HepG2 (cell line): ENCODE data around the gene KIF22. TPM values are rescaled to one million over a fixed set of nuclear protein-coding genes. Genes with fewer than 3 reads are reported as not detected.

Experiments
- ASH2L ChIP-seq: fragments of 300-600, 200-600 bp; sonication (generic); IDR thresholded peaks from 2 replicates; pipeline ENCODE4 v1.7.0; 2017; ENCODE audit warnings: low read depth, mild to moderate bottlenecking, moderate library complexity, mixed read lengths, low read length; ENCODE audit not compliant: insufficient read length
- BORCS8-MEF2B ChIP-seq: sonication (generic); formaldehyde crosslinking; IDR thresholded peaks from 2 replicates; pipeline ENCODE4 v1.8.0; 2022; ENCODE audit warnings: mild to moderate bottlenecking, missing genetic modification reagents
- EZH2 ChIP-seq: conservative IDR thresholded peaks from 2 replicates; pipeline ENCODE4 v1.6.1; 2012; ENCODE audit warnings: mild to moderate bottlenecking, low read depth, low read length, moderate library complexity
- FOXC1 ChIP-seq: sonication (generic); formaldehyde crosslinking; IDR thresholded peaks from 2 replicates; pipeline ENCODE4 v1.8.0; 2022; ENCODE audit warnings: mild to moderate bottlenecking, missing genetic modification reagents, borderline replicate concordance
- HNRNPUL1 ChIP-seq: fragments of 200-400 bp; formaldehyde crosslinking; IDR thresholded peaks from 2 replicates; pipeline ENCODE4 v1.6.1; 2017; ENCODE audit warnings: low read depth, mild to moderate bottlenecking, low read length, moderate library complexity
- HOXD1 ChIP-seq: sonication (generic); formaldehyde crosslinking; IDR thresholded peaks from 2 replicates; pipeline ENCODE4 v1.5.0; 2020; ENCODE audit warnings: missing genetic modification reagents
- KDM5B ChIP-seq: sonication (generic); formaldehyde crosslinking; IDR thresholded peaks from 2 replicates; pipeline ENCODE4 v1.4.0; 2020; ENCODE audit warnings: missing genetic modification reagents, mild to moderate bottlenecking, borderline replicate concordance
- MBD4 ChIP-seq: IDR thresholded peaks from 2 replicates; pipeline ENCODE4 v1.6.1; 2012; ENCODE audit warnings: low read length, inconsistent platforms, borderline replicate concordance
- MLX ChIP-seq: IDR thresholded peaks from 2 replicates; pipeline ENCODE4 v1.6.1; 2016
- NFE2L1 ChIP-seq: sonication (generic); formaldehyde crosslinking; IDR thresholded peaks from 2 replicates; pipeline ENCODE4 v1.4.0; 2020; ENCODE audit warnings: missing genetic modification reagents, mild to moderate bottlenecking, borderline replicate concordance
- RFXANK ChIP-seq: IDR thresholded peaks from 2 replicates; pipeline ENCODE4 v1.6.1; 2016
- SOX13 ChIP-seq, 3 experiments: fragments of 450-650 bp in 1 of 3; sonication (generic) in 1 of 3; formaldehyde crosslinking in 1 of 3; IDR thresholded peaks in 2 of 3; conservative IDR thresholded peaks in 1 of 3; 2 replicates each; pipeline versions ENCODE4 v1.5.0 to v1.6.1; 2016 to 2020; ENCODE audit warnings: antibody characterized with exemption in 1 of 3, mild to moderate bottlenecking in 1 of 3, missing compliant biosample characterization in 1 of 3, missing genetic modification reagents in 1 of 3, moderate library complexity in 1 of 3
- SP1 ChIP-seq, 2 experiments: fragments of 450-650 bp in 1 of 2; sonication (generic) in 1 of 2; formaldehyde crosslinking in 1 of 2; IDR thresholded peaks; 2 replicates each; pipeline versions ENCODE4 v1.4.0 to v1.6.1; 2016 to 2020; ENCODE audit warnings: missing genetic modification reagents in 1 of 2
- TCF12 ChIP-seq, 2 experiments: fragments of 450-650 bp in 1 of 2; sonication (generic) in 1 of 2; formaldehyde crosslinking in 1 of 2; IDR thresholded peaks; 2 replicates each; pipeline versions ENCODE4 v1.6.1 to v1.8.0; 2017 to 2022; ENCODE audit warnings: antibody characterized with exemption in 1 of 2, mild to moderate bottlenecking in 1 of 2, missing genetic modification reagents in 1 of 2, moderate library complexity in 1 of 2
- TRIM24 ChIP-seq: sonication (generic); formaldehyde crosslinking; IDR thresholded peaks from 2 replicates; pipeline ENCODE4 v1.8.0; 2022; ENCODE audit warnings: mild to moderate bottlenecking, missing genetic modification reagents
- ZFP62 ChIP-seq: sonication (generic); formaldehyde crosslinking; IDR thresholded peaks from 2 replicates; pipeline ENCODE4 v1.4.0; 2020; ENCODE audit warnings: missing genetic modification reagents
- ZKSCAN1 ChIP-seq: fragments of 150-350 bp; IDR thresholded peaks from 2 replicates; pipeline ENCODE4 v1.6.1; 2014; ENCODE audit warnings: low read length
- ZMYM3 ChIP-seq: sonication (generic); formaldehyde crosslinking; IDR thresholded peaks from 2 replicates; pipeline ENCODE4 v1.5.1; 2020; ENCODE audit warnings: mild to moderate bottlenecking, missing genetic modification reagents
- ZNF143 ChIP-seq: sonication (generic); formaldehyde crosslinking; IDR thresholded peaks from 2 replicates; pipeline ENCODE4 v1.4.0; 2020; ENCODE audit warnings: missing genetic modification reagents
- ZNF44 ChIP-seq: sonication (generic); formaldehyde crosslinking; IDR thresholded peaks from 2 replicates; pipeline ENCODE4 v1.5.1; 2020; ENCODE audit warnings: mild to moderate bottlenecking, missing genetic modification reagents
- ZNF572 ChIP-seq: sonication (generic); formaldehyde crosslinking; IDR thresholded peaks from 2 replicates; pipeline ENCODE4 v1.5.1; 2020; ENCODE audit warnings: mild to moderate bottlenecking, missing genetic modification reagents
- ZNF580 ChIP-seq: IDR thresholded peaks from 2 replicates; pipeline ENCODE4 v1.6.1; 2016; ENCODE audit warnings: low read depth, borderline replicate concordance
- ZNF879 ChIP-seq: sonication (generic); formaldehyde crosslinking; IDR thresholded peaks from 2 replicates; pipeline ENCODE4 v1.8.1; 2023; ENCODE audit warnings: missing genetic modification reagents
- polyA plus RNA-seq, 8 experiments: library from polyadenylated mRNA; depleted of rRNA in 3 of 8; stranded (reverse) in 7 of 8; unstranded in 1 of 8; fragments of >200 nt; fragmentation: Illumina TruSeq in 4 of 8; extraction: Trizol in 4 of 8; gene quantifications; 2 replicates each; pipeline versions ENCODE4 v1.2.1 to v1.2.3, GENCODE V29; 2011 to 2016; ENCODE audit warnings: low read depth in 4 of 8, missing spikeins in 1 of 8, mixed read lengths in 1 of 8; ENCODE audit not compliant: insufficient read depth in 1 of 8
- total RNA-seq, 5 experiments: library from RNA; depleted of rRNA; stranded (reverse); fragments of >200 nt; fragmentation: Illumina TruSeq; extraction: Trizol; gene quantifications; 2 replicates each; pipeline ENCODE4 v1.2.3, GENCODE V29; 2016; ENCODE audit warnings: low read depth in 1 of 5
- TF ChIP-seq, protein P1 (sequence below): sonication (generic); formaldehyde crosslinking; IDR thresholded peaks from 2 replicates; pipeline ENCODE4 v1.8.0; 2022; ENCODE audit warnings: mild to moderate bottlenecking, missing genetic modification reagents, borderline replicate concordance
- TF ChIP-seq, protein P2 (sequence below): sonication (generic); formaldehyde crosslinking; conservative IDR thresholded peaks from 2 replicates; pipeline ENCODE4 v1.4.0; 2020; ENCODE audit warnings: mild to moderate bottlenecking, missing genetic modification reagents, moderate library complexity

Gene KIF22
- total and polyA plus RNA-seq, 2 of the 13 experiments (the other 11 are each of a cell fraction or from before 2014, with no cell fraction given), result 95.8 to 118 TPM

DNA sequence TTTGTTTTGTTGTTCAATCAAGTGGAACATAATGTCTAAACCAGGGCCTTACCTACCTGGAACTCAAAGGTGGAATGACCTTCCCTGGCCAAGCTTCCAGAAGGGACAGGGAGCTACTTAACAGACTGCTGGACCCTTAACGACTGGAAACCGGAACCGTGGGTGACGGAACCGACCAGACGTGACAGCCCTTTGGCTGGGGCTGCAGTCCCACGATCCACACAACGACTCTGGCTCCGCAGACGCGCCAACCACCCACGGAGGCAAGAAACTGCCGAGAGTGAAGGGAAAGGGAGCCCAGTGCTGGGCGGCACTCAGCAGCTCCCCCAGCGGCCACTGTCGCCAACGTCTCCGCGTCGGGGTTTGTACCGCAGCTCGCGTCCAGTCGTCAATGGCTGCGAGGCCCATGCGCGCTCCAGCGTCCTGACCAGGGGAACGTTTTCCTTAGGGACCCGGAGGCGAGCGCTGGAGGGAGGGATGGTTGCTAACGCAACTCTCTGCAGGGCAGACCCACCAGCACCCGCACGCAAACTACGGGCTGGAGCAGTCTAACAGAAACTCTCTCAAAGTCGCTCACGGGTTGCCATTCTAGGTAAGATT lies 5.5 kb upstream of the KIF22 start (continued):
- TF ChIP-seq HNRNPUL1, result no peak
- no peak for TF ChIP-seq ZNF879
- no peak for TF ChIP-seq ZNF572 (CRISPR knock-in tag)
- no peak for TF ChIP-seq SP1 (IDR thresholded peaks at IDR 0.05)
- TF ChIP-seq SP1 (CRISPR knock-in tag; IDR thresholded peaks at IDR 0.05), result peak; percentile 60
- TF ChIP-seq TCF12 (IDR thresholded peaks at IDR 0.05), result no peak
- TF ChIP-seq TCF12 (CRISPR knock-in tag; IDR thresholded peaks at IDR 0.05), result no peak
- TF ChIP-seq, protein P1, sequence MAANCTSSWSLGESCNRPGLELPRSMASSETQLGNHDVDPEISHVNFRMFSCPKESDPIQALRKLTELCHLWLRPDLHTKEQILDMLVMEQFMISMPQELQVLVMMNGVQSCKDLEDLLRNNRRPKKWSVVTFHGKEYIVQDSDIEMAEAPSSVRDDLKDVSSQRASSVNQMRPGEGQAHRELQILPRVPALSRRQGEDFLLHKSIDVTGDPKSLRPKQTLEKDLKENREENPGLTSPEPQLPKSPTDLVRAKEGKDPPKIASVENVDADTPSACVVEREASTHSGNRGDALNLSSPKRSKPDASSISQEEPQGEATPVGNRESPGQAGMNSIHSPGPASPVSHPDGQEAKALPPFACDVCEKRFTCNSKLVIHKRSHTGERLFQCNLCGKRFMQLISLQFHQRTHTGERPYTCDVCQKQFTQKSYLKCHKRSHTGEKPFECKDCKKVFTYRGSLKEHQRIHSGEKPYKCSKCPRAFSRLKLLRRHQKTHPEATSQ (CRISPR knock-in tag), result no peak
- TF ChIP-seq ASH2L, result no peak
- TF ChIP-seq NFE2L1 (CRISPR knock-in tag), result no peak
- TF ChIP-seq SOX13 (IDR thresholded peaks at IDR 0.05), result no peak
- TF ChIP-seq SOX13 (CRISPR knock-in tag; conservative IDR thresholded peaks at IDR 0.05 in 1 of 2, IDR thresholded peaks at IDR 0.05 in 1 of 2), result peak in 1 of 2 experiments; percentile 43; a peak in 2 of 4 replicates
- TF ChIP-seq ZNF143 (CRISPR knock-in tag), result no peak
- no peak for TF ChIP-seq RFXANK (CRISPR knock-in tag)
- TF ChIP-seq BORCS8-MEF2B (CRISPR knock-in tag), result no peak
- TF ChIP-seq FOXC1 (CRISPR knock-in tag), result peak; percentile 67
- peak; percentile 90 for TF ChIP-seq ZMYM3 (CRISPR knock-in tag)
- TF ChIP-seq KDM5B (CRISPR knock-in tag), result peak; percentile 67; the same call in 1 of the 2 replicates
- 0 out of 2 replicates have a peak, but pooled peaks have one; percentile 15 for TF ChIP-seq ZKSCAN1
- TF ChIP-seq ZNF44 (CRISPR knock-in tag), result peak; percentile 86
- peak; percentile 36; the same call in 1 of the 2 replicates for TF ChIP-seq MLX (CRISPR knock-in tag)
- no peak for TF ChIP-seq TRIM24 (CRISPR knock-in tag)
- TF ChIP-seq HOXD1 (CRISPR knock-in tag), result no peak
- peak; percentile 85; the same call in 1 of the 2 replicates for TF ChIP-seq ZNF580 (CRISPR knock-in tag)
- TF ChIP-seq, protein P2, sequence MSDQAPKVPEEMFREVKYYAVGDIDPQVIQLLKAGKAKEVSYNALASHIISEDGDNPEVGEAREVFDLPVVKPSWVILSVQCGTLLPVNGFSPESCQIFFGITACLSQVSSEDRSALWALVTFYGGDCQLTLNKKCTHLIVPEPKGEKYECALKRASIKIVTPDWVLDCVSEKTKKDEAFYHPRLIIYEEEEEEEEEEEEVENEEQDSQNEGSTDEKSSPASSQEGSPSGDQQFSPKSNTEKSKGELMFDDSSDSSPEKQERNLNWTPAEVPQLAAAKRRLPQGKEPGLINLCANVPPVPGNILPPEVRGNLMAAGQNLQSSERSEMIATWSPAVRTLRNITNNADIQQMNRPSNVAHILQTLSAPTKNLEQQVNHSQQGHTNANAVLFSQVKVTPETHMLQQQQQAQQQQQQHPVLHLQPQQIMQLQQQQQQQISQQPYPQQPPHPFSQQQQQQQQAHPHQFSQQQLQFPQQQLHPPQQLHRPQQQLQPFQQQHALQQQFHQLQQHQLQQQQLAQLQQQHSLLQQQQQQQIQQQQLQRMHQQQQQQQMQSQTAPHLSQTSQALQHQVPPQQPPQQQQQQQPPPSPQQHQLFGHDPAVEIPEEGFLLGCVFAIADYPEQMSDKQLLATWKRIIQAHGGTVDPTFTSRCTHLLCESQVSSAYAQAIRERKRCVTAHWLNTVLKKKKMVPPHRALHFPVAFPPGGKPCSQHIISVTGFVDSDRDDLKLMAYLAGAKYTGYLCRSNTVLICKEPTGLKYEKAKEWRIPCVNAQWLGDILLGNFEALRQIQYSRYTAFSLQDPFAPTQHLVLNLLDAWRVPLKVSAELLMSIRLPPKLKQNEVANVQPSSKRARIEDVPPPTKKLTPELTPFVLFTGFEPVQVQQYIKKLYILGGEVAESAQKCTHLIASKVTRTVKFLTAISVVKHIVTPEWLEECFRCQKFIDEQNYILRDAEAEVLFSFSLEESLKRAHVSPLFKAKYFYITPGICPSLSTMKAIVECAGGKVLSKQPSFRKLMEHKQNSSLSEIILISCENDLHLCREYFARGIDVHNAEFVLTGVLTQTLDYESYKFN, result no peak
- TF ChIP-seq EZH2, result no peak
- no peak for TF ChIP-seq ZFP62 (CRISPR knock-in tag)
- TF ChIP-seq MBD4, result no peak
